HepG2 (cell line): Measurements from ENCODE around the gene EPHX1. TPM values are rescaled to one million over a fixed set of nuclear protein-coding genes. Genes with fewer than 3 reads are reported as not detected.

Source experiments
- ATAD3A ChIP-seq: sonication (generic); formaldehyde crosslinking; IDR thresholded peaks from 2 replicates; pipeline ENCODE4 v1.4.0; 2020; ENCODE audit warnings: missing genetic modification reagents
- ATF1 ChIP-seq: IDR thresholded peaks from 2 replicates; pipeline ENCODE4 v1.6.1; 2016; ENCODE audit warnings: mild to moderate bottlenecking, control low read depth
- ATF7-NPFF ChIP-seq: sonication (generic); formaldehyde crosslinking; IDR thresholded peaks from 2 replicates; pipeline ENCODE4 v1.8.1; 2023; ENCODE audit warnings: mild to moderate bottlenecking, low read depth, missing genetic modification reagents, moderate library complexity
- HMGA1 ChIP-seq: sonication (generic); formaldehyde crosslinking; conservative IDR thresholded peaks from 2 replicates; pipeline ENCODE4 v1.4.0; 2020; ENCODE audit warnings: missing genetic modification reagents
- HNF4A ChIP-seq: sonication (generic); formaldehyde crosslinking; IDR thresholded peaks from 2 replicates; pipeline ENCODE4 v1.4.0; 2020; ENCODE audit warnings: missing genetic modification reagents
- HNF4G ChIP-seq, 2 experiments: sonication (generic) in 1 of 2; formaldehyde crosslinking in 1 of 2; IDR thresholded peaks; 2 replicates each; pipeline versions ENCODE4 v1.4.0 to v1.6.1; 2011 to 2020; ENCODE audit warnings: borderline replicate concordance in 2 of 2, low read depth in 2 of 2, mild to moderate bottlenecking in 2 of 2, low read length in 1 of 2, missing genetic modification reagents in 1 of 2, moderate library complexity in 1 of 2
- KDM4B ChIP-seq: sonication (generic); formaldehyde crosslinking; IDR thresholded peaks from 2 replicates; pipeline ENCODE4 v1.4.0; 2020; ENCODE audit warnings: missing genetic modification reagents
- KDM5B ChIP-seq: sonication (generic); formaldehyde crosslinking; IDR thresholded peaks from 2 replicates; pipeline ENCODE4 v1.4.0; 2020; ENCODE audit warnings: missing genetic modification reagents, mild to moderate bottlenecking, borderline replicate concordance
- NONO ChIP-seq, 2 experiments: fragments of 450-650 bp in 1 of 2; sonication (generic) in 1 of 2; formaldehyde crosslinking in 1 of 2; IDR thresholded peaks in 1 of 2; conservative IDR thresholded peaks in 1 of 2; 2 replicates each; pipeline versions ENCODE4 v1.6.1 to v1.8.0; 2017 to 2022; ENCODE audit warnings: mild to moderate bottlenecking in 1 of 2, missing genetic modification reagents in 1 of 2, moderate library complexity in 1 of 2
- NRL ChIP-seq: sonication (generic); formaldehyde crosslinking; IDR thresholded peaks from 2 replicates; pipeline ENCODE4 v1.5.0; 2020; ENCODE audit warnings: missing genetic modification reagents, mild to moderate bottlenecking, moderate library complexity, borderline replicate concordance
- PAXIP1 ChIP-seq: sonication (generic); formaldehyde crosslinking; conservative IDR thresholded peaks from 2 replicates; pipeline ENCODE4 v1.4.0; 2020; ENCODE audit warnings: mild to moderate bottlenecking, missing genetic modification reagents, moderate library complexity
- PRDM10 ChIP-seq: sonication (generic); formaldehyde crosslinking; IDR thresholded peaks from 2 replicates; pipeline ENCODE4 v1.4.0; 2020; ENCODE audit warnings: low read depth, missing genetic modification reagents
- RCOR2 ChIP-seq: IDR thresholded peaks from 2 replicates; pipeline ENCODE4 v1.6.1; 2016; ENCODE audit warnings: missing biosample characterization, missing genetic modification reagents
- RXRA ChIP-seq: sonication (generic); formaldehyde crosslinking; IDR thresholded peaks from 2 replicates; pipeline ENCODE4 v1.5.1; 2020; ENCODE audit warnings: missing genetic modification reagents
- RXRB ChIP-seq: IDR thresholded peaks from 2 replicates; pipeline ENCODE4 v1.6.1; 2016; ENCODE audit warnings: borderline replicate concordance, missing genetic modification reagents, missing compliant biosample characterization
- SOX5 ChIP-seq: IDR thresholded peaks from 2 replicates; pipeline ENCODE4 v1.6.1; 2016; ENCODE audit warnings: borderline replicate concordance
- TEAD3 ChIP-seq: optimal IDR thresholded peaks from 2 replicates; pipeline ENCODE3; 2016; ENCODE audit warnings: borderline replicate concordance
- ZMYM4 ChIP-seq: sonication (generic); formaldehyde crosslinking; IDR thresholded peaks from 2 replicates; pipeline ENCODE4 v1.8.1; 2023; ENCODE audit warnings: mild to moderate bottlenecking, missing genetic modification reagents
- polyA plus RNA-seq, 8 experiments: library from polyadenylated mRNA; depleted of rRNA in 3 of 8; stranded (reverse) in 7 of 8; unstranded in 1 of 8; fragments of >200 nt; fragmentation: Illumina TruSeq in 4 of 8; extraction: Trizol in 4 of 8; gene quantifications; 2 replicates each; pipeline versions ENCODE4 v1.2.1 to v1.2.3, GENCODE V29; 2011 to 2016; ENCODE audit warnings: low read depth in 4 of 8, missing spikeins in 1 of 8, mixed read lengths in 1 of 8; ENCODE audit not compliant: insufficient read depth in 1 of 8
- total RNA-seq, 5 experiments: library from RNA; depleted of rRNA; stranded (reverse); fragments of >200 nt; fragmentation: Illumina TruSeq; extraction: Trizol; gene quantifications; 2 replicates each; pipeline ENCODE4 v1.2.3, GENCODE V29; 2016; ENCODE audit warnings: low read depth in 1 of 5
- TF ChIP-seq, protein P1 (sequence below): sonication (generic); formaldehyde crosslinking; IDR thresholded peaks from 2 replicates; pipeline ENCODE4 v1.8.0; 2022; ENCODE audit warnings: mild to moderate bottlenecking, missing genetic modification reagents; ENCODE audit not compliant: insufficient replicate concordance

Gene EPHX1
- total and polyA plus RNA-seq, 2 of the 13 experiments (the other 11 are each of a cell fraction or from before 2014, with no cell fraction given): 27.7 to 36.5 TPM

GRCh38 chr1:225890346-225891228 lies 80.7 kb downstream of the EPHX1 start (continued):
- peak; percentile 58; the same call in 1 of the 2 replicates for TF ChIP-seq HNF4G (IDR thresholded peaks at IDR 0.05; ENCODE audit: borderline replicate concordance, low read depth, low read length)
- no peak for TF ChIP-seq HNF4G (CRISPR knock-in tag; IDR thresholded peaks at IDR 0.05; ENCODE audit: borderline replicate concordance, low read depth)
- peak; percentile 40; the same call in 1 of the 2 replicates for TF ChIP-seq ATF1 (CRISPR knock-in tag)
- no peak for TF ChIP-seq NONO (IDR thresholded peaks at IDR 0.05)
- TF ChIP-seq NONO (CRISPR knock-in tag; conservative IDR thresholded peaks at IDR 0.05): 0 out of 2 replicates have a peak, but pooled peaks have one; percentile 21
- TF ChIP-seq RCOR2 (CRISPR knock-in tag): 0 out of 2 replicates have a peak, but pooled peaks have one; percentile 43
- TF ChIP-seq NRL (CRISPR knock-in tag): 0 out of 2 replicates have a peak, but pooled peaks have one; percentile 23
- 0 out of 2 replicates have a peak, but pooled peaks have one; percentile 35 for TF ChIP-seq ATF7-NPFF
- peak; percentile 36 for TF ChIP-seq TEAD3 (CRISPR knock-in tag)
- TF ChIP-seq, protein P1, sequence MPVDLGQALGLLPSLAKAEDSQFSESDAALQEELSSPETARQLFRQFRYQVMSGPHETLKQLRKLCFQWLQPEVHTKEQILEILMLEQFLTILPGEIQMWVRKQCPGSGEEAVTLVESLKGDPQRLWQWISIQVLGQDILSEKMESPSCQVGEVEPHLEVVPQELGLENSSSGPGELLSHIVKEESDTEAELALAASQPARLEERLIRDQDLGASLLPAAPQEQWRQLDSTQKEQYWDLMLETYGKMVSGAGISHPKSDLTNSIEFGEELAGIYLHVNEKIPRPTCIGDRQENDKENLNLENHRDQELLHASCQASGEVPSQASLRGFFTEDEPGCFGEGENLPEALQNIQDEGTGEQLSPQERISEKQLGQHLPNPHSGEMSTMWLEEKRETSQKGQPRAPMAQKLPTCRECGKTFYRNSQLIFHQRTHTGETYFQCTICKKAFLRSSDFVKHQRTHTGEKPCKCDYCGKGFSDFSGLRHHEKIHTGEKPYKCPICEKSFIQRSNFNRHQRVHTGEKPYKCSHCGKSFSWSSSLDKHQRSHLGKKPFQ: no peak
- 0 out of 2 replicates have a peak, but pooled peaks have one; percentile 31 for TF ChIP-seq KDM5B
- no peak for TF ChIP-seq PRDM10 (CRISPR knock-in tag)
- TF ChIP-seq HNF4A: peak; percentile 46
- peak; percentile 56; the same call in 1 of the 2 replicates for TF ChIP-seq ZMYM4 (CRISPR knock-in tag)
- TF ChIP-seq RXRB: peak; percentile 66; the same call in 1 of the 2 replicates
- TF ChIP-seq SOX5 (CRISPR knock-in tag): peak; percentile 28; the same call in 1 of the 2 replicates
- TF ChIP-seq KDM4B (CRISPR knock-in tag): 0 out of 2 replicates have a peak, but pooled peaks have one; percentile 52
- TF ChIP-seq HMGA1 (CRISPR knock-in tag): no peak
- peak; percentile 70 for TF ChIP-seq PAXIP1 (CRISPR knock-in tag)
- no peak for TF ChIP-seq ATAD3A (CRISPR knock-in tag)
- peak; percentile 63; the same call in 1 of the 2 replicates for TF ChIP-seq RXRA (CRISPR knock-in tag)
